Placental epithelial cell (primary cell): ENCODE measurements around the gene SLC25A31. TPM values are rescaled to one million over a fixed set of nuclear protein-coding genes. Genes with fewer than 3 reads are reported as not detected.

Experiments
- total RNA-seq: library from RNA; depleted of rRNA; stranded (reverse); fragments of >200 nt; gene quantifications from 2 replicates; pipeline ENCODE4 v1.2.3, GENCODE V29; 2012

The SLC25A31 gene
- not detected in 2 replicates for total RNA-seq

GRCh38 chr4:127730142-127730913 lies at the start of gene SLC25A31:
SLC25A31 (plus strand) TSS chr4:127730400; CDS start chr4:127730546, 146 bp downstream.

GRCh38 chr4:127782275-127783025 lies 52.2 kb downstream of the SLC25A31 start, which contains the start of gene HSPA4L:
HSPA4L (plus strand) TSS chr4:127782322; CDS start chr4:127782551, 229 bp downstream.

Other genes with a start within 250 kb of the SLC25A31 start
- 13.0 and 13.8 TPM in 2 replicates for gene INTU, start 97.4 kb upstream of the SLC25A31 start, total RNA-seq
- gene HSPA4L, start 51.9 kb downstream of the SLC25A31 start, total RNA-seq: 0.98 and 1.6 TPM in 2 replicates
- gene PLK4, start 150.5 kb downstream of the SLC25A31 start, total RNA-seq: 4.2 and 6.3 TPM in 2 replicates
- 38.1 and 42.4 TPM in 2 replicates for gene MFSD8, start 234.8 kb downstream of the SLC25A31 start, total RNA-seq
- 9.8 and 10.4 TPM in 2 replicates for gene ABHD18, start 235.0 kb downstream of the SLC25A31 start, total RNA-seq